Epithelial cell of esophagus (primary cell): Measurements from ENCODE around the gene PAEP.

Source experiments
- DNase-seq: peaks from one replicate; pipeline ENCODE4 v3.0.0; 2010; ENCODE audit warnings: low read depth
- H3K4me3 ChIP-seq: 2 replicates; pipeline ENCODE4 v1.5.1; 2011; ENCODE audit warnings: mild to moderate bottlenecking, low read length, control low read depth
- TF ChIP-seq, protein P1 (sequence below): IDR thresholded peaks from 2 replicates; pipeline ENCODE4 v1.5.1; 2011; ENCODE audit warnings: low read depth, mild to moderate bottlenecking, low read length, control low read depth, inconsistent platforms; ENCODE audit not compliant: insufficient read depth; ENCODE audit errors: missing control alignments

The PAEP gene

DNA sequence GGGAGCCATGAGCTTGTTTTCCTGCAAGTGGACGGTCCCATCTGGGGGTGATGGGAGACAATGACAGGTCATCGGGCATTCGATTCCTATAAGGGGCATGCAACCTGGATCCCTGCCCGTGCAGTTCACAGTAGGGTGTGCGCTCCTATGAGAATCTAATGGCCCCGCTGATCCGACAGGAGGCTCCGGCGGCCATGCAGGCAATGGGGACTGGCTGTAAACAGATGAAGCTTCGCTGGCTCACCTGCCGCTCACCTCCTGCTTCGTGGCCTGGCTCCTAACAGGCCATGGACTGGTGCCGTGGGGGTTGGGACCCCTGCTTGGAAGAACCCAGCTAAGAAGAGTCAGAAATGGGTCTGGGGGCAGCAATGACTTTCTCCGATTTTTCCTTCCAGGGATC is 21.0 kb downstream of the PAEP start:
- TF ChIP-seq, protein P1, sequence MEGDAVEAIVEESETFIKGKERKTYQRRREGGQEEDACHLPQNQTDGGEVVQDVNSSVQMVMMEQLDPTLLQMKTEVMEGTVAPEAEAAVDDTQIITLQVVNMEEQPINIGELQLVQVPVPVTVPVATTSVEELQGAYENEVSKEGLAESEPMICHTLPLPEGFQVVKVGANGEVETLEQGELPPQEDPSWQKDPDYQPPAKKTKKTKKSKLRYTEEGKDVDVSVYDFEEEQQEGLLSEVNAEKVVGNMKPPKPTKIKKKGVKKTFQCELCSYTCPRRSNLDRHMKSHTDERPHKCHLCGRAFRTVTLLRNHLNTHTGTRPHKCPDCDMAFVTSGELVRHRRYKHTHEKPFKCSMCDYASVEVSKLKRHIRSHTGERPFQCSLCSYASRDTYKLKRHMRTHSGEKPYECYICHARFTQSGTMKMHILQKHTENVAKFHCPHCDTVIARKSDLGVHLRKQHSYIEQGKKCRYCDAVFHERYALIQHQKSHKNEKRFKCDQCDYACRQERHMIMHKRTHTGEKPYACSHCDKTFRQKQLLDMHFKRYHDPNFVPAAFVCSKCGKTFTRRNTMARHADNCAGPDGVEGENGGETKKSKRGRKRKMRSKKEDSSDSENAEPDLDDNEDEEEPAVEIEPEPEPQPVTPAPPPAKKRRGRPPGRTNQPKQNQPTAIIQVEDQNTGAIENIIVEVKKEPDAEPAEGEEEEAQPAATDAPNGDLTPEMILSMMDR = no peak
- H3K4me3 ChIP-seq = no peak overlapping the region
- no peak for DNase-seq

DNA sequence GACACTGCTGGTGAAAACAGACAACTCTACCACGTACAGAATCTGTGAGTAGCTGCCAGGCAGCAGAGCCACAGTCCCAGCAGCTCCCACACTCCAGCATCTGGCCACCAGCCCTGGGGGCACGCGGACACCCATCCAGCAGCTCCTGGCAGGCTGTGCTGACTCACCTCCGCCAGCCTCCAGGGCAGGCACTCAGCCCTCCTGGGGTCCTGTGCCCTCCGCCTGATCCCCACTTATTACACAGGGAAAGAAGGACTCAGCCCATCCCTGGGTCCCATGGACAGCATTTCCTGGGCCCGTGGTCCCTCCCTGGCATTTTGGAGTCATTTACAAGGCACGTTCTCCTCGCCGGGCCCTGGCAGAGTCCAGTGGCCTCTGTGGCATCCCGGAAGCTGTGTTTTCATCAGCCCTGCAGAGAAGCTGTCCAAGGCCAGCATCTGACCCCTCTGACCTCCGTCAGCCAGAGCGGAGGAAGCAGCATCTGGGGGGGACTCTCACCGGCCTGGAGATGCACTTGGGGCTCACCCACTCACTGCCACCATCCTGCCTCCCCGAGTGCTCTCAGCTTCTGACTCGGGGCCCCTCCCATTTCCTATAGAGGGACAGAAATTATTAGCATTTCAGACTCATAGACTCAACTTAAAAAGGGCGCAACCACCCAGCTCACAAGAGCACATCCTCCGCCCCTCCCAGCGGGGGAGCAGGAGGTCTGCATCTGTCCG is 21.6 kb downstream of the PAEP start:
- H3K4me3 ChIP-seq = no peak overlapping the region
- TF ChIP-seq, protein P1 = no peak
- DNase-seq = no peak

- TF ChIP-seq, protein P1 = no peak
- DNase-seq = no peak
- H3K4me3 ChIP-seq = no peak overlapping the region
Observed at GRCh38 chr9:135583688-135584011, 22.1 kb downstream of the PAEP start.

DNA sequence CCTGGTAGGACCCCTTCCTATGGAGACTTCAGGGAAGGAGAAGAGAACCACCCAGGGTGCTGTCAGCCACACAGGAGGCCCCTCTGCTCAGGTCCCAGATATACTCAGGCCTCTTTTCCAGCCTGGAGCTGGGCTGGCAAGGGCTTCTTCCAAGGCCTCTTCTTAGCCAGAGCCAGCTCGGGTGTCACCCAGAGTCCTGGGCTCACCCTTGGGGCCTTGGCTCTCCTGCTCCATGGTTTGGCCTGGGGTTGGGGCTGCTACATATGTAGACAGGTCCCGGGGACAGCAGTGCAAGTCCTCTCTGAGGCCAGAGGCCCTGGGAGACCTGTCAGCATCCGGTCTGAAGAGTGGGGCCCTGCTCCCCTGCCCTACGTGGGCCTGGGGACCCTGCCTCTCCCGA is 22.8 kb downstream of the PAEP start:
- no peak overlapping the region for H3K4me3 ChIP-seq
- DNase-seq = no peak
- TF ChIP-seq, protein P1 = no peak

DNA sequence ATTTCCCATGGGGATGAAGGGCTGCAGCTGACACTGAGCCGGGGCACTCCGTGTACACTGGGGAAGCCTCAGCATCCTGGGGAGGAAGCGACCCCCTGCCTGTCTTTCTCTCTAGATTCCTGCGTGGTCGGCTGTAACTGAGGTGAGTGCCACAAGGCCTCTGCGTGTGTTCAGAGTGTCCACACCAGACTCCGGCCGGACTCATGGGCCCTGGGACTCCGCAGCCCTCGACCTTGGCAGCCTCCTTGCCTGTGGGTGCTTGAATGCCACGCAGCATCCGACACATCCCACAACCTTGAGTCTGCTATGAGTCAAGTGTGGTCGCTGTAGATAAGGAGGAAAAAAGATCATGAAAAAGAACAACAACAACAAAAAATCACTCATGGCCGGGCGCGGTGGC is 23.4 kb downstream of the PAEP start:
- no peak overlapping the region for H3K4me3 ChIP-seq
- no peak for DNase-seq
- TF ChIP-seq, protein P1 = no peak

DNA sequence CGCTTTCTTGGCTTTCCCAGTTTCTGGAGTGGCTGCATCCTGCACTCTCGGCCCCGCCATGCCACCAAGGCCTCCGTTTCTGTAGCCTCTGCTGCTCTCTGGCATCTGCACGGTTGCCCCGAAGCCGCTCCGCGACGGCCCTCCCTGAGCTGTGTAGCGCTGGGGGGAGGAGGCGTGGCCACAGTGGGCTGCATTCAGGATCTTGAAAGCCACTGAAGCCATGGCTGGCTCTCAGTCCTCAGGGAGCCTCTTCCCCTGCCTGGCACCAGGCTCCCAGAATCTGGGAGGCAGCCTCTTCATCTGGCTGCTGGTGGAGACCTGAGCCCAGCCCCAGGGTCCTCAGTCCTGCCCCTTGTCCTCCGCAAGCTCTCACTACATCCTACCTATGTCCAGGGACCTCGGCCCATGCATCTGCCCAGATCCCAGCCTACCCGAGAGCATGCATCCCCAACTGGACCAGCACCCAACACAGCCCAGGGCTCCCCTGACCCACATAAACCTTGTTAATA is 25.1 kb downstream of the PAEP start:
- TF ChIP-seq, protein P1 = no peak
- DNase-seq = no peak
- H3K4me3 ChIP-seq = no peak overlapping the region

GRCh38 chr9:135587658-135588057 is 26.1 kb downstream of the PAEP start:
- DNase-seq = no peak
- H3K4me3 ChIP-seq = no peak overlapping the region
- TF ChIP-seq, protein P1 = no peak
